ENCODE measurements around the gene PLAGL2. TPM values are rescaled to one million over a fixed set of nuclear protein-coding genes. Genes with fewer than 3 reads are reported as not detected.

PLAGL2 gene
- total and polyA plus RNA-seq, 9 of the 15 experiments (the other 6 are each of a cell fraction or from before 2014, with no cell fraction given) = 3.1 to 24.3 (median 6.4) TPM

DNA sequence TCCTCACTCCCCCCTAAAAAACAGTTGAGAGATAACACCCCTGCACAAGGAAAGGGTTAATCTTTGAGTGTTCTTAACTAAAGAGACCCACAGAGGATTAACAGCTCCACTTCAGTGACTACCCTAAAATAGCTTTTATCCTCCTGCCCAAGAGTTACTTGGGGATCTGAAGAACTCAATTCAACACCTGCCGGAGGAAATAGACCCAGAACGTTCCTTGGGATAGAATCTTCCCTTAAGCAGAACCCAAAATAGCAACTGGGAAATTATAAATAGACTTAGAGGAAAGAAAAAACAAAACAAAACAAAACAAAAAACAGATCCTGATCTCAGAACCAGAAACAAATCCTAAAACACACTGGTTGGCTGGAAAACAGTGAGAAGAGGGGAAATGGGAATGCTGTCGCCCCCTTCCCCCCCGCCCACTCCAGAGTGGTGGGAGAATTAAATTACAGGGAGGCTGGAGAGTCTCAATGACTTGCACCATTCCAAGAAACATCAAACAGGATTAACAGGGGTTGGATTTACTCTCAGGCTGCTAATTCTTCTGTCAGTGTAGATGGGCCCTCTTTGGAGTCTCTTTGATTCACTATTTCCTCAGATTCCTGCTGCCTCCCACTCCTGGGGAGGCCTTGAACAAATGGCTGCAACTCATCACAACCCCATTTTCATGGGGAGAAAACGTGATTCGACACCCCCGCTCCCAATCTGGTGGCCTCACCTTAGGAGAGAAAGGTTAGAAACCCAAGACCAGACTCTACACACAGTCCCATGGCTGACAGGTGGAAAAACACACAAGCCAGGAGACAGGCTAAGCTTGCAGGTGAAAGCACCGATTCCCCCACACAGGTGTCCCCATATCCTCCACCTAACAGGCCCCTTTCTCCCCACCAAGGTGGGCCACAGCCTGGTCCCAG, 1.4 kb downstream of the PLAGL2 start (continued):
- TF ChIP-seq SREBF2 (CRISPR knock-in tag; IDR thresholded peaks at IDR 0.05) (no peak), PML (IDR thresholded peaks at IDR 0.05; ENCODE audit: low read length) (0 out of 2 replicates have a peak, but pooled peaks have one; percentile 23), MEF2A (IDR thresholded peaks at IDR 0.05; ENCODE audit: control insufficient read depth, low read depth, low read length) (peak; percentile 44; the same call in 1 of the 2 replicates), KHSRP (IDR thresholded peaks at IDR 0.05) (no peak), ZC3H8 (IDR thresholded peaks at IDR 0.05) (no peak), SRF (CRISPR knock-in tag; IDR thresholded peaks at IDR 0.05) (no peak), RBM15 (IDR thresholded peaks at IDR 0.05; ENCODE audit: insufficient read depth, low read length) (no peak), TAL1 (IDR thresholded peaks at IDR 0.05) (0 out of 2 replicates have a peak, but pooled peaks have one; percentile 1), NRF1 (conservative IDR thresholded peaks at IDR 0.05 in 1 of 2, IDR thresholded peaks at IDR 0.05 in 1 of 2) (no peak), SNRNP70 (optimal IDR thresholded peaks at IDR 0.05; ENCODE audit: low read depth, low read length) (no peak), MYC (IDR thresholded peaks at IDR 0.05; ENCODE audit: low read depth, low read length) (no peak), MYC (CRISPR knock-in tag; IDR thresholded peaks at IDR 0.05; ENCODE audit: borderline replicate concordance, low read depth) (no peak), ZNF133 (CRISPR knock-in tag; IDR thresholded peaks at IDR 0.05) (no peak), SIRT6 (IDR thresholded peaks at IDR 0.05; ENCODE audit: low read depth, low read length) (no peak), ZNF12 (CRISPR knock-in tag; IDR thresholded peaks at IDR 0.05) (no peak), HSF4 (CRISPR knock-in tag; IDR thresholded peaks at IDR 0.05; ENCODE audit: borderline replicate concordance) (no peak)
- TF ChIP-seq, protein P1, sequence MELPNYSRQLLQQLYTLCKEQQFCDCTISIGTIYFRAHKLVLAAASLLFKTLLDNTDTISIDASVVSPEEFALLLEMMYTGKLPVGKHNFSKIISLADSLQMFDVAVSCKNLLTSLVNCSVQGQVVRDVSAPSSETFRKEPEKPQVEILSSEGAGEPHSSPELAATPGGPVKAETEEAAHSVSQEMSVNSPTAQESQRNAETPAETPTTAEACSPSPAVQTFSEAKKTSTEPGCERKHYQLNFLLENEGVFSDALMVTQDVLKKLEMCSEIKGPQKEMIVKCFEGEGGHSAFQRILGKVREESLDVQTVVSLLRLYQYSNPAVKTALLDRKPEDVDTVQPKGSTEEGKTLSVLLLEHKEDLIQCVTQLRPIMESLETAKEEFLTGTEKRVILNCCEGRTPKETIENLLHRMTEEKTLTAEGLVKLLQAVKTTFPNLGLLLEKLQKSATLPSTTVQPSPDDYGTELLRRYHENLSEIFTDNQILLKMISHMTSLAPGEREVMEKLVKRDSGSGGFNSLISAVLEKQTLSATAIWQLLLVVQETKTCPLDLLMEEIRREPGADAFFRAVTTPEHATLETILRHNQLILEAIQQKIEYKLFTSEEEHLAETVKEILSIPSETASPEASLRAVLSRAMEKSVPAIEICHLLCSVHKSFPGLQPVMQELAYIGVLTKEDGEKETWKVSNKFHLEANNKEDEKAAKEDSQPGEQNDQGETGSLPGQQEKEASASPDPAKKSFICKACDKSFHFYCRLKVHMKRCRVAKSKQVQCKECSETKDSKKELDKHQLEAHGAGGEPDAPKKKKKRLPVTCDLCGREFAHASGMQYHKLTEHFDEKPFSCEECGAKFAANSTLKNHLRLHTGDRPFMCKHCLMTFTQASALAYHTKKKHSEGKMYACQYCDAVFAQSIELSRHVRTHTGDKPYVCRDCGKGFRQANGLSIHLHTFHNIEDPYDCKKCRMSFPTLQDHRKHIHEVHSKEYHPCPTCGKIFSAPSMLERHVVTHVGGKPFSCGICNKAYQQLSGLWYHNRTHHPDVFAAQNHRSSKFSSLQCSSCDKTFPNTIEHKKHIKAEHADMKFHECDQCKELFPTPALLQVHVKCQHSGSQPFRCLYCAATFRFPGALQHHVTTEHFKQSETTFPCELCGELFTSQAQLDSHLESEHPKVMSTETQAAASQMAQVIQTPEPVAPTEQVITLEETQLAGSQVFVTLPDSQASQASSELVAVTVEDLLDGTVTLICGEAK (IDR thresholded peaks at IDR 0.05) = no peak
- TF ChIP-seq, protein P1 (CRISPR knock-in tag; IDR thresholded peaks at IDR 0.05) = no peak
- TF ChIP-seq, protein P2, sequence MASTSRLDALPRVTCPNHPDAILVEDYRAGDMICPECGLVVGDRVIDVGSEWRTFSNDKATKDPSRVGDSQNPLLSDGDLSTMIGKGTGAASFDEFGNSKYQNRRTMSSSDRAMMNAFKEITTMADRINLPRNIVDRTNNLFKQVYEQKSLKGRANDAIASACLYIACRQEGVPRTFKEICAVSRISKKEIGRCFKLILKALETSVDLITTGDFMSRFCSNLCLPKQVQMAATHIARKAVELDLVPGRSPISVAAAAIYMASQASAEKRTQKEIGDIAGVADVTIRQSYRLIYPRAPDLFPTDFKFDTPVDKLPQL (IDR thresholded peaks at IDR 0.05; ENCODE audit: extremely low read depth, insufficient read length) = no peak
